ENCODE data around the gene IQCE. TPM values are rescaled to one million over a fixed set of nuclear protein-coding genes. Genes with fewer than 3 reads are reported as not detected.
A peak's percentile ranks its signal among the peaks of the same experiment; 100 is the strongest.

Gene IQCE
- polyA plus RNA-seq, 3 donors = 1.8 to 8.4 (median 3.0) TPM

DNA sequence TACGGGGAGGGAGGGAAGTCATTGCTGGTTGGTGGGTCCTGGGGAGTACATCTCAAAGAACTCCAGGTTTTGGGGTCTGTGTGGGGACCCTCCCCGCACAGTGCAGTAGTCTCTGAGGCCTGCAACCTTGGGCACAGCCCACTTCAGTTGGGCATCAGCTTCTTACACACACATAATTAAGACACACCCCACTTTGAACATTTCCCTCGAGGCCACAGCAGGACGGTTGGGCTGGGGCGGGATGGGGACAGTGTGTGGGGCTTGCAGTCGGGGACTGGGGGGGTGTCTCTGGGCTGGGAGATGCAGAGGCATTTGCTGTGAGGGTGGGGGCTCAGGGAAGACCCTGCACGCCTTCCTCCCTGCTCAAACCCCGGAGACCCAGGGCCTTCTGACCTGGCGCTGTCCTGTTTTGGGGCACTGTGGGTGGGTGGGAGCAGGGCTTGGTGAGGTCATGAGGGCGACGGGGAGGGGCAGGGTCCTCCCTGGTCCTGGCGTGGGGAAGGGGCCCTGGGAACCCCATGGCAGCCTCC lies 38.0 kb upstream of the IQCE start:
- WGBS (ENCODE audit: insufficient coverage) = 19% methylated on average over 6 of the region's 12 CpGs
- Histone ChIP-seq H3K36me3 (replicated peaks in 1 of 2; ENCODE audit: control insufficient read depth in 1 of 2, insufficient read depth in 2 of 2, low read length in 2 of 2) (peaks cover 23 to 38% of the 10 kb centered on the region in 2 donors), H3K27me3 (ENCODE audit: control insufficient read depth in 2 of 2, insufficient read depth in 2 of 2, low read length in 2 of 2) (no peaks in the 10 kb centered on the region), H3K4me1 (ENCODE audit: control insufficient read depth in 1 of 2, insufficient read depth in 2 of 2, low read length in 2 of 2) (peaks cover 49 to 58% of the 10 kb centered on the region in 2 donors), H2AFZ (ENCODE audit: insufficient read depth, low read depth, low read length, poor library complexity, severe bottlenecking) (no peak overlapping the region), H3K79me2 (ENCODE audit: insufficient read depth, low read length) (peaks cover 60% of the 10 kb centered on the region), H4K20me1 (ENCODE audit: insufficient read depth, low read length) (peaks cover 59% of the 10 kb centered on the region), H3K4me2 (replicated peaks; ENCODE audit: extremely low read depth, low read length, poor library complexity, severe bottlenecking) (peak overlapping the region; percentile 97), H3K9me3 (replicated peaks in 1 of 2; ENCODE audit: control insufficient read depth in 1 of 2, insufficient read depth in 1 of 2, low read length in 2 of 2) (no peaks in the 10 kb centered on the region), H3K4me3 (replicated peaks in 1 of 3; ENCODE audit: low read depth in 2 of 3, low read length in 3 of 3) (peak overlapping the region; percentile 93 to 100 (median 94)), H3K9ac (ENCODE audit: insufficient read depth, low read length, poor library complexity, severe bottlenecking) (peak overlapping the region; percentile 89), H3K27ac (ENCODE audit: low read depth in 1 of 2, low read length in 2 of 2) (peak overlapping the region; percentile 79 to 100)
- Mint-ChIP-seq H3K4me3 (peak overlapping the region; percentile 98 to 99), H3K27me3 (ENCODE audit: low read depth in 3 of 3) (peaks cover 0 to 6% (median 3%) of the 10 kb centered on the region in 3 donors), H3K9me3 (peaks cover 0 to 2% (median 0%) of the 10 kb centered on the region in 7 donors), H3K27ac (peak overlapping the region; percentile 76 to 96 (median 93)), H3K4me1 (peaks cover 51% of the 10 kb centered on the region), H3K36me3 (peaks cover 22 to 36% of the 10 kb centered on the region in 2 donors)
- intact Hi-C loops (cut with micrococcal nuclease) = loop anchor here (5.0 to 10.0 kb wide), 4 partner anchors 36 to 986 kb away; partner anchors contain the start of genes BRAT1 (in 2 of the 2), IQCE (in 2 of the 2), TTYH3 (in 2 of the 2) and GRIFIN (in 1 of the 2)
- DNase-seq = no peak
- TF ChIP-seq, protein P1, sequence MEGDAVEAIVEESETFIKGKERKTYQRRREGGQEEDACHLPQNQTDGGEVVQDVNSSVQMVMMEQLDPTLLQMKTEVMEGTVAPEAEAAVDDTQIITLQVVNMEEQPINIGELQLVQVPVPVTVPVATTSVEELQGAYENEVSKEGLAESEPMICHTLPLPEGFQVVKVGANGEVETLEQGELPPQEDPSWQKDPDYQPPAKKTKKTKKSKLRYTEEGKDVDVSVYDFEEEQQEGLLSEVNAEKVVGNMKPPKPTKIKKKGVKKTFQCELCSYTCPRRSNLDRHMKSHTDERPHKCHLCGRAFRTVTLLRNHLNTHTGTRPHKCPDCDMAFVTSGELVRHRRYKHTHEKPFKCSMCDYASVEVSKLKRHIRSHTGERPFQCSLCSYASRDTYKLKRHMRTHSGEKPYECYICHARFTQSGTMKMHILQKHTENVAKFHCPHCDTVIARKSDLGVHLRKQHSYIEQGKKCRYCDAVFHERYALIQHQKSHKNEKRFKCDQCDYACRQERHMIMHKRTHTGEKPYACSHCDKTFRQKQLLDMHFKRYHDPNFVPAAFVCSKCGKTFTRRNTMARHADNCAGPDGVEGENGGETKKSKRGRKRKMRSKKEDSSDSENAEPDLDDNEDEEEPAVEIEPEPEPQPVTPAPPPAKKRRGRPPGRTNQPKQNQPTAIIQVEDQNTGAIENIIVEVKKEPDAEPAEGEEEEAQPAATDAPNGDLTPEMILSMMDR (IDR thresholded peaks at IDR 0.05) = no peak

DNA sequence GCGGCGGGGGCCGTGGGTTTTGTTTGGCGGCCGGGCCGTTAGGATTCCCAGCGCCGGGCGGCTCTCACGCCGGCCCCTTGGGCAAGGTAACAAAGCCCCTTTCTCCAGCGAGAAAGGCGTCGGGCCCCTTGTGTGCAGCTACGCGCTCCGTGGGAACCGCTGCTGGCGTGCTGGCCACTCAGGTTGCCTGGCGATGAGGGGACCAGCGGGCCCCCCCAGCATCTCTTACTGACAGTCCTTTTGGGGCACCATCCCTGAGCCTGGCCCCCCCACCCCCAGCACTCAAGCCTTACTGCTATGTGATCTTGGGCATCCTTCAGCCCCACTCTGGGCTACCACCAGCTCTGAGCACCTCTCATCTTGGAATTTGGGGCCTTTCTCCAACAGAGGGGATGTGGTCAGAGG lies 37.4 kb upstream of the IQCE start:
- peak overlapping the region; percentile 79 to 100 for H3K27ac ChIP-seq (ENCODE audit: low read depth in 1 of 2, low read length in 2 of 2)
- intact Hi-C loops (cut with micrococcal nuclease) = loop anchor here (5.0 to 10.0 kb wide), 4 partner anchors 36 to 987 kb away; partner anchors contain the start of genes BRAT1 (in 2 of the 2), IQCE (in 2 of the 2), TTYH3 (in 2 of the 2) and GRIFIN (in 1 of the 2)
- H3K36me3 Mint-ChIP-seq = peaks cover 27 to 41% of the 10 kb centered on the region in 2 donors
- TF ChIP-seq, protein P1 (IDR thresholded peaks at IDR 0.05) = no peak
- H3K4me2 ChIP-seq (replicated peaks; ENCODE audit: extremely low read depth, low read length, poor library complexity, severe bottlenecking) = peak overlapping the region; percentile 97
- no peaks in the 10 kb centered on the region for H3K27me3 ChIP-seq (ENCODE audit: control insufficient read depth in 2 of 2, insufficient read depth in 2 of 2, low read length in 2 of 2)
- H3K79me2 ChIP-seq (ENCODE audit: insufficient read depth, low read length) = peaks cover 65% of the 10 kb centered on the region
- peak overlapping the region; percentile 91 to 95 (median 93) for H3K27ac Mint-ChIP-seq
- peaks cover 54 to 63% of the 10 kb centered on the region in 2 donors for H3K4me1 ChIP-seq (ENCODE audit: control insufficient read depth in 1 of 2, insufficient read depth in 2 of 2, low read length in 2 of 2)
- no peaks in the 10 kb centered on the region for H3K9me3 ChIP-seq (replicated peaks in 1 of 2; ENCODE audit: control insufficient read depth in 1 of 2, insufficient read depth in 1 of 2, low read length in 2 of 2)
- peak overlapping the region; percentile 98 to 99 for H3K4me3 Mint-ChIP-seq
- peaks cover 0 to 2% (median 0%) of the 10 kb centered on the region in 7 donors for H3K9me3 Mint-ChIP-seq
- H3K4me3 ChIP-seq (replicated peaks in 1 of 3; ENCODE audit: low read depth in 2 of 3, low read length in 3 of 3) = peak overlapping the region; percentile 93 to 100 (median 94)
- DNase-seq = peak in 1 of 3 donors; percentile 27
- WGBS (ENCODE audit: insufficient coverage) = 20% methylated on average over 21 of the region's 21 CpGs
- peaks cover 0 to 4% (median 3%) of the 10 kb centered on the region in 3 donors for H3K27me3 Mint-ChIP-seq (ENCODE audit: low read depth in 3 of 3)
- H3K4me1 Mint-ChIP-seq = peaks cover 56% of the 10 kb centered on the region
- peaks cover 28 to 44% of the 10 kb centered on the region in 2 donors for H3K36me3 ChIP-seq (replicated peaks in 1 of 2; ENCODE audit: control insufficient read depth in 1 of 2, insufficient read depth in 2 of 2, low read length in 2 of 2)
- H3K9ac ChIP-seq (ENCODE audit: insufficient read depth, low read length, poor library complexity, severe bottlenecking) = peak overlapping the region; percentile 89
- H2AFZ ChIP-seq (ENCODE audit: insufficient read depth, low read depth, low read length, poor library complexity, severe bottlenecking) = no peak overlapping the region
- peaks cover 64% of the 10 kb centered on the region for H4K20me1 ChIP-seq (ENCODE audit: insufficient read depth, low read length)

Data from CD14-positive monocyte (primary cell).